ENCODE data around the gene CAMK1D. TPM values are rescaled to one million over a fixed set of nuclear protein-coding genes. Genes with fewer than 3 reads are reported as not detected.
"Not testable (repeated sequence)": the region's sequence is repeated elsewhere in the genome, so short reads cannot be mapped to it uniquely, and the experiment has no call there.

CAMK1D gene
- total RNA-seq, 4 donors from 2014 or later, result 29.7 to 36.7 (median 33.3) TPM

- 67 to 69% methylated on average over 6 of the region's 6 CpGs for WGBS, 2 donors
- no peak overlapping the region for H3K4me3 ChIP-seq (ENCODE audit: low read depth, poor library complexity, severe bottlenecking)
- intact Hi-C loops (cut with DNase I; ENCODE audit: low total_unique reads), result no loop called here
- TF ChIP-seq POLR2A (IDR thresholded peaks at IDR 0.05) (no peak), CTCF (IDR thresholded peaks at IDR 0.05) (no peak)
- no peak for DNase-seq (ENCODE audit: low spot score in 2 of 2)
Observed at GRCh38 chr10:12711350-12711708, 362.0 kb downstream of the CAMK1D start.

- DNase-seq (ENCODE audit: low spot score in 2 of 2), result no peak
- 95 to 96% methylated on average over 11 of the region's 11 CpGs for WGBS, 2 donors
- no peak overlapping the region for H3K4me3 ChIP-seq (ENCODE audit: low read depth, poor library complexity, severe bottlenecking)
- intact Hi-C loops (cut with DNase I; ENCODE audit: low total_unique reads), result no loop called here
- TF ChIP-seq POLR2A (IDR thresholded peaks at IDR 0.05) (no peak), CTCF (IDR thresholded peaks at IDR 0.05) (no peak)
Observed at GRCh38 chr10:12712293-12712983, 363.1 kb downstream of the CAMK1D start.

- H3K4me3 ChIP-seq (ENCODE audit: low read depth, poor library complexity, severe bottlenecking); DNase-seq (ENCODE audit: low spot score in 2 of 2); intact Hi-C loops (cut with DNase I; ENCODE audit: low total_unique reads): not testable (repeated sequence)
- WGBS, 2 donors, result 94 to 96% methylated on average over 6 of the region's 6 CpGs
Observed at GRCh38 chr10:12712984-12713316, 363.6 kb downstream of the CAMK1D start.

GRCh38 chr10:12716042-12716441 lies 366.7 kb downstream of the CAMK1D start:
- no peak for TF ChIP-seq CTCF (IDR thresholded peaks at IDR 0.05)
- no peak for TF ChIP-seq POLR2A (IDR thresholded peaks at IDR 0.05)
- intact Hi-C loops (cut with DNase I; ENCODE audit: low total_unique reads), result no loop called here
- no peak overlapping the region for H3K4me3 ChIP-seq (ENCODE audit: low read depth, poor library complexity, severe bottlenecking)
- DNase-seq (ENCODE audit: low spot score in 2 of 2), result no peak
- 86 to 89% methylated on average over 9 of the region's 9 CpGs for WGBS, 2 donors

GRCh38 chr10:12717981-12718707 lies 368.8 kb downstream of the CAMK1D start:
- H3K4me3 ChIP-seq (ENCODE audit: low read depth, poor library complexity, severe bottlenecking), result no peak overlapping the region
- no peak for DNase-seq (ENCODE audit: low spot score in 2 of 2)
- TF ChIP-seq POLR2A (IDR thresholded peaks at IDR 0.05), result no peak
- TF ChIP-seq CTCF (IDR thresholded peaks at IDR 0.05), result no peak
- WGBS, 2 donors, result 47 to 51% methylated on average over 12 of the region's 12 CpGs
- intact Hi-C loops (cut with DNase I; ENCODE audit: low total_unique reads), result no loop called here

GRCh38 chr10:12719365-12719764 lies 370.0 kb downstream of the CAMK1D start:
- no peak for TF ChIP-seq POLR2A (IDR thresholded peaks at IDR 0.05)
- no peak for TF ChIP-seq CTCF (IDR thresholded peaks at IDR 0.05)
- WGBS, 2 donors, result 46 to 53% methylated on average over 2 of the region's 2 CpGs
- intact Hi-C loops (cut with DNase I; ENCODE audit: low total_unique reads), result no loop called here
- DNase-seq (ENCODE audit: low spot score in 2 of 2), result no peak
- no peak overlapping the region for H3K4me3 ChIP-seq (ENCODE audit: low read depth, poor library complexity, severe bottlenecking)
